Measurements from ENCODE around the gene MYO3B.
"Not testable (repeated sequence)": the region's sequence is repeated elsewhere in the genome, so short reads cannot be mapped to it uniquely, and the experiment has no call there.

Gene MYO3B

GRCh38 chr2:170660409-170660808 is 482.5 kb downstream of the MYO3B start:
- no peak for DNase-seq

DNA sequence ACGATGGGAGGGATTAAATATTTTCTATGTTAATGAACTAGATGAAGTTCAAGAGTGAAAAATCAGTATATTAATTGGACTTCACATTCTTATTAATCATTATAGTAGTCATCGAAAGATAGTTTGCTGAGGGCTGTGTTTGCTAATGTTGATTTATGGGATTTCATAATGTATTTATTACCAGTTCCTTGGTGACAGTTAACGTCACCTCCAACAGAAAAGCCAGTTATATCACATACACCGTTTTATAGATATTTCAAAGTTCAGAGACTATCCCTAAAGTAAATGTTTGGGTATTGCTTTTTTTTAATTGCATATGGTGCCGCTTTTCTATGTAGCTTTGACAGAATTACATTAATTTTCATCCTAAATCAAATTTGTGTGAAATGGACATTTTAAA is 487.8 kb downstream of the MYO3B start:
- no peak for DNase-seq

DNA sequence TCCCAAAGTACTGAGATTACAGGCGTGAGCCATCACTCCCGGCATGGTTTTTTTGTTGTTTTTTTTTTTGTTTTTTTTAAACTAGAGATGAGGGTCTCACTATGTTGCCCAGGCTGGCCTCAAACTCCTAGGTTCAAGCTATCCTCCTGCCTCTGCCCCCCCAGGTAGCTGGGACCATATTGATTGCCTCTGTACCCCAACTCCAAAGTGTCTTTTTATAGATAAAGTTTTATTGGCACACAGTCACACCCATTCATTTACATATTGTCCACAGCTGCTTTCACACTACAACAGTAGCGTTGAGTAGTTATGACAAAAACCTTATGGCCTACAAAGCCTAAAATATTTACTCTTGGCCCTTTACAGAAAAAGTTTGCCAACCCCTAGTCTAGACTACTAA is 492.0 kb downstream of the MYO3B start:
- DNase-seq: no peak

DNA sequence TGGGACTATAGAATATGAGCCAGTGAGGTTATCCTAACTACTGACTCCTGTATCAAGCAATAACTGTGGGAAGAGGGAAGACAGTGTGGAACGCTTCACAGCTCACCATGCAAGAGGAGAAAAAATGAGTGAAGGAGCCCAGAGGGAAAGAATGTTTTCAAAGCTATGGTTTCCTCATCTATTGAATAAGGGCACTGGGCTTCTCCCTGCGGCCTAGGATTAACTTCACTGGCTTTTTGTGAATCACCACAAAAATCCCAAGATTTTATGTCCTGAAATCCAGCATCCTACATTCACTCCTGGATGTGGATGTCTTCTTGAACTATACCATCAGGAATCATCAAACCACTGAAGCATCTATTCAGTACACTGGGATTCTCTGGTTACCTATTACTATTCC is 492.7 kb downstream of the MYO3B start:
- DNase-seq: no peak

- DNase-seq: no peak
Observed at GRCh38 chr2:170671079-170671478, 493.1 kb downstream of the MYO3B start.

GRCh38 chr2:170674282-170674681 is 496.3 kb downstream of the MYO3B start:
- not testable (repeated sequence) for DNase-seq

DNA sequence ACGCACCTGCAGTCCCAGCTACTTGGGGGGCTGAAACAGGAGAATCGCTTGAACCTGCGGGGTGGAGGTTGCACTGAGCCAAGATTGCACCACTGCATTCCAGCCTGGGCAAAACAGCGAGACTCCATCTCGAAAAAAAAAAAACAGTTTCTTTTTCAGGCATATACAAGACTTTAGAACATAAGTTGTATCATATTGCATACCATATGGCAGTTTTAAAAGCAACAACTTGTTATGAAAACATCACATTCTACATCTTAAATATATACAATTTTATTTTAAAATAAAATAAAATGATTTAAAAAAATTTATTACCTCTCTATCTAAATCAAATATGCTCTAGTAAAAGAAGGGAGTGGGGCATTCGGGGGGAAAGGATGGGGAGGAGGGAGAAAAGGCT is 497.8 kb downstream of the MYO3B start:
- no peak for DNase-seq

DNA sequence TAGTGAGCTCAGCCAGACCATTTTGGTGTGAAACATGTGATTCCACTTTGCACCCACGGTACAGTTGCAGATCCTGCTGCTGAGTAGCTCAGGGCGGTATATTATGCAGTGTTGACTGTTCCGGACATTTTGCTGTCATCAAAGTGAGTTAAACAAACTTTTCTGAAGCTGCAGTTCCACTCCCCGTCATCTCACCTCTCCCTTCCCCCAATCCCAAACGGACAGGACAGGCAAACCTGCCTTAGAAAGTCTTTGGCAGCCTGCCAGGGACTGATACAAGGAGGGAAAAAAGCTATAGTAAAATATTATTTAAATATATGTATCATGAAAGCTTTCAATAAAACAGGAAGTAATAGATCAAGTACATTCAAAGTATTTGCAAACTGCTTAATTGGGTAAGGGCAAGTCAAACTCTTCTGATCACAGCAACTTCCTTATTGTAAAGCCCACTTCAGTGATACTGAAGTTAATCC is 501.7 kb downstream of the MYO3B start:
- DNase-seq: no peak

DNA sequence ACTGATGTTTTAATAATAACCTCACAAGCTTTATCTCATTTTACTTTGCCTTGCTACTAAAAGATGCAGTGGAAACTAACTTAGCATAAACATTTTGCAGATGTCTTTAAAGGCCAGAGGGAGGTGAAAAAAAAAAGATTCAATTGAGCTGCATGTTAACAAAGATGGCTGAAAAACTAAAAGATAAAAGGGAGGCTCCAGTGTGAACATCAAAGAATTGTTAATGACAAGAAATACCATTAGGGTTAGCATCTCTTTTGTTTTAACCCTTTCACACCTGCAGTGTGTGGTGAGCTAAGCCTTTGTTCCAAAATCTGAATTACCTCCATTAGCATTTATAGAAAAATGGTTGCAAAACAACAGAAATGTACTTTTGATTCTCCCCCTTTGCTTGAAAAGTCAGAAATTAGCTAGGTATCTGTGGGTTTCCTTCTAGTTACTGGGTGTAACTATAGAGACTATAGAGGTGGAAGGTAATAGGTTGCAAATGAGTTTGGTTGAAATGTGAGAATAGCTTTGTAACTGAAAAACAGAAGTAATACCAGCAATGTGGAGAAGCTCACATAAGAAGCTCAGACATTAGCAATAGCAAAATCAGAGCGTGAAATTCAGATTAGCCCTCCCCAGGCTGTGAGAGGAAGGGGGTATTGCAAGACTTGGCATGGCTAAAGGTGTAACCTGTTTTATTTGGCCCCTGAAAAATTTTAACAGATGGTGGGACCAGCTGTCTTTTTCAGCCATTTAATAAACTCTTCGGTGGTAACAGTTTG is 502.4 kb downstream of the MYO3B start:
- no peak for DNase-seq

- no peak for DNase-seq
Observed at GRCh38 chr2:170681311-170681710, 503.4 kb downstream of the MYO3B start.

GRCh38 chr2:170685591-170685990 is 507.6 kb downstream of the MYO3B start:
- DNase-seq: no peak

DNA sequence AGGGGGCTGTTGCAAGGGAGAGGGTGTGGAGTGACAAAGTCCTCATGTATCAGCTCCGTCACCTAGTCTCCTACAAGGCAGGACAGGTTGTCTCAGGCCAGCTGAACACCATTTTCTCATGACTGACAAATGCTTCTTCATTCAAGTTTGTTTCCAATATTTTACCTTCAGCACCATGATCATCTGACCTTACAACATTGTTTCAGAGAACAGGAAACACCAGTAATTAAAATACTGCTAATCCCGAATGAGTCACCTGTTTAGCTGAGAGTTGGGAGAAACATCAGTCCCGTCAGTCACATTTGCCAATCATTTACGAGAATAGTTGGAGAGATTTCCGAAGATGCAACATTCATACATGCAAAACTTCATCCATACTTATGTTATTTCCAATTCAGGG is 511.5 kb downstream of the MYO3B start:
- no peak for DNase-seq

DNA sequence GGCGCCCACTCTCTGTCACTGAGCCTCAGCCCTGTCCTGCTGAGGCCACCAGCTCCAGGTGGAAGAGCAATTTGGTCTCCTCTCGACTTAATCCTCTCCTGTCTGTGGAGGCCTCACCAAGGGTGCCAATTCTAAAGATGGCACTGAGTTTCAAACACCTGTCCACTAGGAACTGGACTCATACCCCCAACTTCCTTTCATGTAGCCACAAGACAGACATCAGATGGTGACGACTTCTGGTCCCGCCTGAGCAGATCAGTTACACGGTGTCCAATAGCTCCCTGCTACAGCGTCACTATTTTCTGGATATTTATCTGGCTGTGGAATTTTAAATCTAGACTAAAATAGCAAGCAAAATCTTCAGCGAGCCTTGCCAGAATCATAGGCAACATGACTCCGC is 512.7 kb downstream of the MYO3B start:
- no peak for DNase-seq

DNA sequence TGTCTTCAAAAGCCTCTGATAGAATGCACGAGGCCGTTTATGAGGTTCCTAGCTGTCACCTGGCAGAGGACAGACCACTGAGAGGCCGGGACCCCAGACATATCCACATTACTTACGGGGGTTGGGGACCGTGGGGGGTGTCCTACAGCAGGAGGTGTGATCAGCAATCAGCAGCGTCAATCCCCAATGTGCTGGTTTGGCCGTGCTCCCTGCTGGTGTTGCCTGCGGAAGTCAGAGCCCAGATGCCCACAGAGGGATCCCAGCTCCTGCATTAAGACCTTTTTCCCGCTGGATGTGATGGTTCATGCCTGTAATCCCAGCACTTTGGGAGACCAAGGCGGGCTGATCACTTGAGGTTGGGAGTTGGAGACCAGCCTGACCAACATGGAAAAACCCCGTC is 516.4 kb downstream of the MYO3B start:
- DNase-seq: no peak

DNA sequence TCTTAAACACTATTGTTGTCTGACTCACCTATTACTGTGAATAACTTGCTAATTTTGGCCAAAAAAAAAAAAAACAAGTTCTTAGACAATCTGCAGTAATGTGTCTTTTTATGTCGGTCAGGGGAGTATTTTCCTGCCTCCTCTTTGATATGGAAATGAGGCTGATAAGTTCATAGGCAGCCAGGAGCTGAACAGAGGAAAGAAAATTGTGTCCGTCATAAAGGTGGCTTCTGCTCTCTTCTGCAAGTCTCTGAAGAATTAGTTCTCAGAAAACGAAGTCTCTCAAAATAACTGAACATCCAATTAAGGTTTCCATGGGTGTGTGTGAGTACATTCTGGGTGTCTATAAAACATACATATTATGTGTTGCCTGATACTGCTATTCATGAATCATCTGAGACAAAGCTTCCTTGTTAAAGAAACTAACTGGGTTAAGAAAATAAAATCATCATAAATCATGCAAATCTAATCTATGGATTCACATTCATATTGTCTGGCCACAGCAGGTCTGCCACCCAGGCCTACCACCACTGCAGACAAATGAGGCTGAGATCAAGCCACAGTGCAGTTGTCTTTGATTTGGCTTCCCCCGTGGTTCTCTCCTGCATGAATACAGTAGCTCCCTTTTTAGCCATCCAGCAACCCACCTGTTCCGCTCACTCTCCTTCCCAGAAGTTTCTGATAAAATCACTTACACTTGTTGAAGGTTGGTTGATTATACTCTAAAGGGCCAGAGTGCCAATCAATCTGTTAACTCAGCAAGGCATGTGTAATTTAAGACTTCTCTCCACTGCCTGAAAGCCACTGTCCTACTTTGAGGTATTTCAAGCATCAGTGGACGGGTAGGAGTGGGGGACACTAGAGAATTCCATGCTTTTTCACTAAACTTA is 517.8 kb downstream of the MYO3B start:
- DNase-seq: no peak

- DNase-seq: no peak
Observed at GRCh38 chr2:170696948-170697347, 519.0 kb downstream of the MYO3B start.

DNA sequence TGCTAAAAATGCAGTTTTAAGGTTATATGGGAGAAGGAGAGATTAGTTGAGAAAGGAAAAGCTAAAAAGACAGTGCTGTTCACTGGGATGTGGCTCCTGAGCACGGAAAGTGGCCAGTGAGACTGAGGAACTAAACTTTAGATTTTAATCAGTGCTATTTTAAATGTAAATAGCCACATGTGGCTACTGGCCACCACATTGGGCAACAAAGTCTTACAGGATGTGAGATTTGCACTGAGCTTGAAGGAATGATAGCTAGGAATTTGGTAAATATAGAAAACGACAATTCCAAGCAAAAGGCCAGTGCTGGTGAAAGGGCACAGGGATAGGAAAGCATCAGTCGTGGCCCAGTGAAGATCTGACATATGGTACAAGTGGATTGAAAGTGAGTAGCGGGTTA is 523.1 kb downstream of the MYO3B start:
- no peak for DNase-seq

DNA sequence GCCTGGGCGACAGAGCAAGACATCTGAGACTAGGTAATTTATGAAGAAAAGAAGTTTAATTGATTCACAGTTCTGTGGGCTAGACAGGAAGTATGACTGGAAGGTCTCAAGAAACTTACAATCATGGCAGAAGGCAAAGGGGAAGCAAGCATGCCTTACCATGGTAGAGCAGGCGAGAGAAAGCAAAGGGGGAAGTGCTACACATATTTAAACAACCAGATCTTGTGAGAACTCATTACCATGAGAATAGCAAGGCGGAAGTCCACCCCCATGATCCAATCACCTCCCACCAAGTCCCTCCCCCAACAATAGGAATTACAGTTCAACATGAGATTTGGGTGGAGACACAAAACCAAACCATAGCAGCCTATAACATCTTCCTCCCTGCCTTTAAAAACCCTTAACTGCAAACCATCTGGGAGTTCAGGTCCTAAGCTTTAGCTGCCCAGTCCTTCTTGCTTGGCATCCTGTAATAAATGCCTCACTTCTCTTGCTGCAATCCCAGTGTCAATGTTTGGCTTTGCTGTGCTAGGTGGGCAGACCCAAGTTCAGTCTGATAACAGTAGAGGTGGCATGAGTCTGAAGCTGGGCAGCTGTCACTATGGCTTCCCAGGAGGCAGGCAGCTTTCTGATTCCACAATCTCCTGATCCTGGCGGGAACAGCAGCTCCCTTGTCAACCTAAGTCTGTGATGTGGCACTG is 526.0 kb downstream of the MYO3B start:
- no peak for DNase-seq

Measured in NCI-H1436 treated with DMSO at 0.1 percent for 48 hours (cell line).